C4-2B (cell line): ENCODE measurements around the gene PLPPR2.
A peak's percentile ranks its signal among the peaks of the same experiment; 100 is the strongest.

ENCODE experiments used
- H3K27ac ChIP-seq: fragments of 450-650 bp; 2 replicates; pipeline ENCODE4 v1.5.1; 2017
- ZFX ChIP-seq: fragments of 450-650 bp; IDR thresholded peaks from 2 replicates; pipeline ENCODE4 v1.6.1; 2017
- TF ChIP-seq, protein P1 (sequence below): fragments of 450-650 bp; conservative IDR thresholded peaks from 2 replicates; pipeline ENCODE4 v1.5.1; 2017; ENCODE audit warnings: mild to moderate bottlenecking

The PLPPR2 gene

DNA sequence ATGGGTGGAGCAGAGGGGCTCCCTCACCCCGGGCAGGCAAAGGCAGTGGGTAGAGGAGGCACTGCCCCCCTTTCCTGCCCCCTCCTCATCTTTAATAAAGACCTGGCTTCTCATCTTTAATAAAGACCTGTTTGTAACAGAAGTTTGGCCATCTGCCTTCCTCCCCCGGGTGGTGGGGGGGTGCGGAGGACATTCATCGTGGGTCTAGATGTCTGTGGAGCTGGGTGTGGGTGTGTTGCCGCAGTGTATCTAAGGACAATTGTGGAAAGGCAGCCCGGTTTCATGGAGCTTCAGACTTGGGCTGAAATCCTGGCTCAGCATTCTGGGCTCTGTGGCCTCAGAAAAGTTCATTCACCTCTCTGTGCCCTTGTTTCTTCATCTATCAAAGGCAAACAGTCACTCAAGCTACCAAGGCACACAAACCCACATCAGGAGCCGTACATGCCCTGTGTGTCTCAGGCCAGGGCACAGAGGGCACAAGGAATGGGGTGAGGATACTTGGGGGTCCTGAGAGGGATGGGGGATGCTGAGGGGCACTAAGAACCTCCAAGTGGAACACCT is 10.4 kb downstream of the PLPPR2 start:
- no peak overlapping the region for H3K27ac ChIP-seq
- TF ChIP-seq ZFX, result no peak
- TF ChIP-seq, protein P1, sequence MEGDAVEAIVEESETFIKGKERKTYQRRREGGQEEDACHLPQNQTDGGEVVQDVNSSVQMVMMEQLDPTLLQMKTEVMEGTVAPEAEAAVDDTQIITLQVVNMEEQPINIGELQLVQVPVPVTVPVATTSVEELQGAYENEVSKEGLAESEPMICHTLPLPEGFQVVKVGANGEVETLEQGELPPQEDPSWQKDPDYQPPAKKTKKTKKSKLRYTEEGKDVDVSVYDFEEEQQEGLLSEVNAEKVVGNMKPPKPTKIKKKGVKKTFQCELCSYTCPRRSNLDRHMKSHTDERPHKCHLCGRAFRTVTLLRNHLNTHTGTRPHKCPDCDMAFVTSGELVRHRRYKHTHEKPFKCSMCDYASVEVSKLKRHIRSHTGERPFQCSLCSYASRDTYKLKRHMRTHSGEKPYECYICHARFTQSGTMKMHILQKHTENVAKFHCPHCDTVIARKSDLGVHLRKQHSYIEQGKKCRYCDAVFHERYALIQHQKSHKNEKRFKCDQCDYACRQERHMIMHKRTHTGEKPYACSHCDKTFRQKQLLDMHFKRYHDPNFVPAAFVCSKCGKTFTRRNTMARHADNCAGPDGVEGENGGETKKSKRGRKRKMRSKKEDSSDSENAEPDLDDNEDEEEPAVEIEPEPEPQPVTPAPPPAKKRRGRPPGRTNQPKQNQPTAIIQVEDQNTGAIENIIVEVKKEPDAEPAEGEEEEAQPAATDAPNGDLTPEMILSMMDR, result no peak

DNA sequence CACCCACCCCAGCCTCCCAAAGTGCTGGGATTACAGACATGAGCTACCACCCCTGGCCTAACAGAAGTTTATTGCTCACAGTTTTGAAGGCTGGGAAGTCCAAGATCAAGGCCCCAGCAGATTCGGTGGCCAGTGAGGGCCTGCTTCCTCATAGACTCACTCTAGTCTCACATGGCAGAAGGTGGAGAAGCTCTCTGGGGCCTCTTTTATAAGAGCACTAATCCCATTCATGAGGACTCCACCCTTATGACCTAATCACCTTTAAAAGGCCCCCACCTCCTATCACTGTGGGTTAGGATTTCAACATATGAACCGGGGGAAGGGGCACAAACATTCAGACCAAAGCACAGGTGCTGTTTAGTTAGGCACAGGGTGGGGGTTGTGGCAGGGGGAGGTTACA is 12.3 kb downstream of the PLPPR2 start:
- no peak overlapping the region for H3K27ac ChIP-seq
- TF ChIP-seq, protein P1, result no peak
- TF ChIP-seq ZFX, result no peak

DNA sequence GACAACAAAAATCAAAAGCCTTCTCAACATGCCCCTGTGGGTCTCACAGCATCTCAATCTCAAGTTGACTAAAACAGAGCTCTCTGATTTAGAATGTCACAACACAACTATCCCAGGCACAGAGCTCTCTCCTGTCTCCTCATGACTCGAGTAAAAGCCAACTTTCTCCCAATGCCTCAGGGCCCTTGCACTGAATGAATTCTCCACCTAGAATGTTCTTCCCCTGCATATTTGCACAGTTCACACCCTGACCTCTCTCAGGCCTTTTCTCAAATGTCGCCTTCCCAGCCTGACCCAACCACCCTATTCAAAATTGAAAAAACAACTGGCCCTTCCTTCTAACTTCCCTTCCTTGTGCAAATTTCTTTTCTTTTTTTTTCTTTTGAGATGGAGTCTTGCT is 15.5 kb downstream of the PLPPR2 start:
- no peak for TF ChIP-seq ZFX
- TF ChIP-seq, protein P1, result no peak

DNA sequence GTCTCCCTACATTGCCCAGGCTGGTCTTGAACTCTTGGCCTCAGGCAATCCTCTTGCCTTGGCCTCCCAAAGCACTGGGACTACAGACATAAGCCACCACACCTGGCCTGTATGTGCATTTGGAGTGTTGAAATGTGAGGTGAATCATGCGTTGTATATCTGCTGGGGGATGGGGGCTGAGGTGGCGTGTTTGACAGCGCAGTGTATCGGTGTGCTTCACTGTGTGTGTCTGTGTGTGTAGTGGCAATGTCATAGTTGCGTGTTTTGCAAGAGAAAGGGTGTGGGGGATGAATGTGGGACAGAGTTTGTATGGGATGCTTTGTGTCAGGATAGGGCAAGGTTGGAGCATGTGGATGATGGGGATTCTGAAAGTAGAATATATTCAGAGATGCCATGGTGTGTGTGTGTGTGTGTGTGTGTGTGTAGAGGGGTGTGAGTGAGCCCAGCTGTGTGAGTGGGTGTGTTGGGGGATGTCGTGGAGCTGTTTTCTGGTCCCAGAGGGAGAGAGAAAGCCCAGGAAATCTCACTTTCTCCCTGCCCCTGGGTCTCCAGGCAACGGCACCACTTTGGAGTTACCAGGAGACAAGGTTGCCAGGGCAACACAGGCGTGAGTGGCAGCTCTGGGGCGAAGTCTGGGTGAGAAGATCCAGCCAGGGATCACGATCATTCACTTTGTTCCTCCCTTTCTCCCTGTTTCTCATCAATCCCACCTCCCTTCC is 18.1 kb downstream of the PLPPR2 start:
- TF ChIP-seq, protein P1, result no peak
- TF ChIP-seq ZFX, result no peak
- H3K27ac ChIP-seq, result peak overlapping the region; percentile 89

More for the DNA sequence above, 15.5 kb downstream of the PLPPR2 start:
- no peak overlapping the region for H3K27ac ChIP-seq

DNA sequence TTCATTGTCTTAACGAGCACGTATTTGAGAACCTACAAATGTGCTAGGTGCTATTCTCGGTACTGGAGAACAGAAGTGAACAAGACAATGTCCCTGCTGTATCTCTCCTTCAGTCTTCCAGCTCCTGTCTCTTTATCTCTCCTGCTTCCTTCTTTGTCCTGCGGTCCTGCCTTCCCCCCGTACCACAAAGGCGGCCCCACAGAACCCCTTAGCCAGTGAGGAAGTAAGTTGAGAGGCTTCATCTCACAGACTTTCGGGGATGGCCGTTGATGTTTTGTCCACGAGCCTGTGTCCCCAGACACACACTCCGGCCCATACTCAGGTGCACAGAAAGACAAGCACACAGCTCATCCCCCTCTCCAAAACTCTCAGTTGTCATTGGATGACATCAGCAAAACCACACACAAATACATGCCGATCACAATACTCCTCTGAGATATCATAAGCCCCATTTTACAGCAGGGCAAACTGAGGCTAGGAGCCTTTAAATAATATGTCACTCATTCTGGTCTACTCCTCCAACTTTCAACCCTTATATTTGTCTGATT is 18.7 kb downstream of the PLPPR2 start:
- TF ChIP-seq, protein P1, result no peak
- no peak for TF ChIP-seq ZFX
- H3K27ac ChIP-seq, result peak overlapping the region; percentile 89

DNA sequence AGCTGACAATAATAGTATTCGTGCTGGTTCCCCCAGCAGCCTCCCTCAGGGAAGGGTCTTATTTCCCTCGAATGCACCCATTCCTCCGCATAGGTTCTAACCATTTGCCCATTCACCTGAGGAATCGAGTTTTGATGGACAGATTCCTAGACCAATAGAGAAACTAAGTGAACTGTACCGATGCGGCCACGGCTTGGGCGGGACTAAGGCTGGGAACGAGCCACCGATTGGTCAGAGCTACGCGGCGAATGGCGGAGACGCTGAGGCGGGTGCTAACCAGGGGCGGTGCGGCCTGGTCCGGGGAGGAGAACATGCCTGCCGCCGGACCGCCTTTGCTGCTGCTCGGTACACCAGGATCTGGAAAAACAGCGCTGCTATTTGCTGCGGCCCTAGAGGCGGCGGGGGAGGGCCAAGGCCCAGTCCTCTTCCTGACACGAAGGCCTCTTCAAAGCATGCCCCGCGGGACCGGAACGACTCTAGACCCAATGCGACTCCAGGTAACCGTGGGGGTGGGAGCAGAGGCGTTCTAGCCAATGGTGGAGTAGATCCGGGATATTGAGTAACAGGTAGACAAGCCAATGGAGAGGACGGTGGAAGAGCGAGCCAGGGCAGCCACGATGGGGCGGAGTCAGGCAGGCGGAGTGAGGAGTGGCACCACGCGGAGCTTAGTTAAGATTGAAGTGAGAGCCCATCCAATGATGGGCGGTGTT is 19.4 kb downstream of the PLPPR2 start, which contains the start of gene SWSAP1:
Gene SWSAP1 (plus strand): TSS at position 234 of the 710 bp plus-strand sequence. CDS start 15 bp downstream, at position 249.
- TF ChIP-seq ZFX, result peak; percentile 97
- TF ChIP-seq, protein P1, result no peak
- peak within 1 kb of the TSS; percentile 89 for H3K27ac ChIP-seq
